GM18505 (cell line): ENCODE data around the gene VAT1L.
"Not testable (repeated sequence)": the region's sequence is repeated elsewhere in the genome, so short reads cannot be mapped to it uniquely, and the experiment has no call there.

Experiments used
- ATAC-seq: cut with Tn5 transposase; IDR thresholded peaks from one replicate; pipeline ENCODE4 v1.9.1; 2021; ENCODE audit not compliant: unreplicated experiment
- POLR2A ChIP-seq: IDR thresholded peaks from 4 replicates; pipeline ENCODE4 v1.6.1; 2011; ENCODE audit warnings: borderline replicate concordance; ENCODE audit not compliant: insufficient read depth, insufficient read length; ENCODE audit errors: extremely low read depth

VAT1L gene

GRCh38 chr16:77937473-77938149 lies 149.2 kb downstream of the VAT1L start:
- no peak for TF ChIP-seq POLR2A
- no peak for ATAC-seq

GRCh38 chr16:77938913-77939312 lies 150.5 kb downstream of the VAT1L start:
- no peak for ATAC-seq
- TF ChIP-seq POLR2A = no peak

GRCh38 chr16:77939968-77940367 lies 151.6 kb downstream of the VAT1L start:
- no peak for TF ChIP-seq POLR2A
- ATAC-seq = no peak

GRCh38 chr16:77943801-77944200 lies 155.4 kb downstream of the VAT1L start:
- no peak for TF ChIP-seq POLR2A
- no peak for ATAC-seq

GRCh38 chr16:77944631-77945030 lies 156.3 kb downstream of the VAT1L start:
- TF ChIP-seq POLR2A = no peak
- ATAC-seq = no peak

GRCh38 chr16:77945126-77945525 lies 156.8 kb downstream of the VAT1L start:
- TF ChIP-seq POLR2A = no peak
- no peak for ATAC-seq

GRCh38 chr16:77946823-77947222 lies 158.5 kb downstream of the VAT1L start:
- no peak for TF ChIP-seq POLR2A
- ATAC-seq = no peak

GRCh38 chr16:77947590-77947989 lies 159.2 kb downstream of the VAT1L start:
- ATAC-seq = not testable (repeated sequence)

GRCh38 chr16:77948835-77949234 lies 160.5 kb downstream of the VAT1L start:
- no peak for TF ChIP-seq POLR2A
- ATAC-seq = no peak

- ATAC-seq = no peak
- no peak for TF ChIP-seq POLR2A
Observed at GRCh38 chr16:77949445-77949844, 161.1 kb downstream of the VAT1L start.

GRCh38 chr16:77951788-77952187 lies 163.4 kb downstream of the VAT1L start:
- ATAC-seq = peak; percentile 39
- TF ChIP-seq POLR2A = no peak

GRCh38 chr16:77955127-77955526 lies 166.8 kb downstream of the VAT1L start:
- no peak for TF ChIP-seq POLR2A
- ATAC-seq = no peak

GRCh38 chr16:77956231-77956630 lies 167.9 kb downstream of the VAT1L start:
- no peak for ATAC-seq
- no peak for TF ChIP-seq POLR2A

- no peak for TF ChIP-seq POLR2A
- no peak for ATAC-seq
Observed at GRCh38 chr16:77960766-77961165, 172.4 kb downstream of the VAT1L start.

GRCh38 chr16:77961814-77962213 lies 173.4 kb downstream of the VAT1L start:
- ATAC-seq = no peak
- TF ChIP-seq POLR2A = no peak
